Left lung (tissue), 10 donors: ENCODE measurements around the gene TSFM. TPM values are rescaled to one million over a fixed set of nuclear protein-coding genes. Genes with fewer than 3 reads are reported as not detected.

Source experiments
- ATAC-seq: fragments of 200-7000 bp; cut with Tn5 transposase; one replicate; pipeline ENCODE4 v1.9.1; 2020; ENCODE audit warnings: moderate library complexity
- DNase-seq, 4 donors: peaks; one replicate each; pipeline ENCODE4 v3.0.0-alpha.2; 2013 to 2020
- H3K27ac ChIP-seq, 2 donors: fragments of 200-600 bp; sonication (generic) in 1 of 2; one replicate each; pipeline versions ENCODE4 v1.5.0 to v1.8.0; 2020 to 2021
- H3K27me3 ChIP-seq, 2 donors: fragments of 200-600 bp; sonication (generic) in 1 of 2; one replicate each; pipeline versions ENCODE4 v1.5.0 to v1.8.0; 2020 to 2021
- H3K36me3 ChIP-seq, 2 donors: fragments of 200-600 bp; sonication (generic) in 1 of 2; one replicate each; pipeline versions ENCODE4 v1.5.0 to v1.8.0; 2020 to 2021
- H3K4me1 ChIP-seq, 2 donors: fragments of 200-600 bp; one replicate each; pipeline ENCODE4 v1.8.0; 2021
- H3K4me3 ChIP-seq, 2 donors: fragments of 200-600 bp; sonication (generic) in 1 of 2; one replicate each; pipeline versions ENCODE4 v1.5.0 to v1.8.0; 2020 to 2021; ENCODE audit warnings: mild to moderate bottlenecking in 1 of 2
- H3K9me3 ChIP-seq, 2 donors: fragments of 200-600 bp; sonication (generic) in 1 of 2; one replicate each; pipeline versions ENCODE4 v1.5.0 to v1.8.0; 2020 to 2021
- CTCF ChIP-seq, 2 donors: fragments of 200-600 bp; sonication (generic) in 1 of 2; IDR thresholded peaks; one replicate each; pipeline versions ENCODE4 v1.5.0 to v1.8.0; 2021; ENCODE audit warnings: antibody characterized with exemption in 2 of 2
- intact Hi-C, 2 donors: fragments of 100-400 bp; cut with DNase I; formaldehyde crosslinking; loops; one replicate each; pipeline versions ENCODE4 v1.11.2 to v1.14.2; 2022
- polyA plus RNA-seq, 6 donors: library from polyadenylated mRNA; unstranded; fragments of 120-200 nt; gene quantifications; one replicate each; pipeline ENCODE4 v1.2.1, GENCODE V29; 2013; ENCODE audit not compliant: insufficient read length in 6 of 6
- total RNA-seq, 2 donors: library from RNA; stranded (reverse); fragmentation: NEBNext Ultra II Directional; extraction: Animal tissue kit (Norgen Biotek cat#: 25700); gene quantifications; one replicate each; pipeline ENCODE4 v1.2.1, GENCODE V29; 2021
- donor health status: DM: no; HTN: yes; CAD: no.
- donor health status: DM: no; HTN: no; CAD: no.

TSFM gene
- total and polyA plus RNA-seq, 8 donors, result 25.6 to 35.3 (median 30.7) TPM

- ATAC-seq, result no peak
- H3K9me3 ChIP-seq, result no peaks in the 10 kb centered on the region
- no peaks in the 10 kb centered on the region for H3K27me3 ChIP-seq
- peaks cover 97 to 100% of the 10 kb centered on the region in 2 donors for H3K4me1 ChIP-seq
- intact Hi-C loops, result no loop called here
- no peak for DNase-seq
- H3K27ac ChIP-seq, result peak overlapping the region; percentile 74 to 75
- no peaks in the 10 kb centered on the region for H3K36me3 ChIP-seq
- H3K4me3 ChIP-seq, result no peak overlapping the region
- no peak for TF ChIP-seq CTCF (IDR thresholded peaks at IDR 0.05)
Measured at GRCh38 chr12:57835366-57836288, 53.0 kb downstream of the TSFM start.

- H3K27ac ChIP-seq, result peak overlapping the region; percentile 74 to 75
- H3K27me3 ChIP-seq, result no peaks in the 10 kb centered on the region
- no peak overlapping the region for H3K4me3 ChIP-seq
- peak; percentile 23 for ATAC-seq
- no peak for TF ChIP-seq CTCF (IDR thresholded peaks at IDR 0.05)
- peaks cover 97 to 100% of the 10 kb centered on the region in 2 donors for H3K4me1 ChIP-seq
- no peaks in the 10 kb centered on the region for H3K36me3 ChIP-seq
- peak in 3 of 4 donors; percentile 69 to 95 (median 88) for DNase-seq
- intact Hi-C loops, result no loop called here
- no peaks in the 10 kb centered on the region for H3K9me3 ChIP-seq
Measured at GRCh38 chr12:57836442-57837375, 54.1 kb downstream of the TSFM start.

GRCh38 chr12:57837864-57838562 is 55.4 kb downstream of the TSFM start:
- H3K4me1 ChIP-seq, result peaks cover 98 to 100% of the 10 kb centered on the region in 2 donors
- intact Hi-C loops, result no loop called here
- no peak overlapping the region for H3K4me3 ChIP-seq
- peak overlapping the region; percentile 74 to 75 for H3K27ac ChIP-seq
- ATAC-seq, result peak; percentile 79
- no peak for TF ChIP-seq CTCF (IDR thresholded peaks at IDR 0.05)
- DNase-seq, result peak in 2 of 4 donors; percentile 77
- H3K9me3 ChIP-seq, result no peaks in the 10 kb centered on the region
- H3K27me3 ChIP-seq, result no peaks in the 10 kb centered on the region
- H3K36me3 ChIP-seq, result no peaks in the 10 kb centered on the region

GRCh38 chr12:57838594-57839302 is 56.2 kb downstream of the TSFM start:
- Histone ChIP-seq H3K27me3 (no peaks in the 10 kb centered on the region), H3K4me3 (no peak overlapping the region), H3K36me3 (no peaks in the 10 kb centered on the region), H3K27ac (peak overlapping the region; percentile 74 to 75), H3K9me3 (no peaks in the 10 kb centered on the region), H3K4me1 (peaks cover 98 to 100% of the 10 kb centered on the region in 2 donors)
- TF ChIP-seq CTCF (IDR thresholded peaks at IDR 0.05), result no peak
- DNase-seq, result no peak
- intact Hi-C loops, result no loop called here
- no peak for ATAC-seq
